Measurements from ENCODE around the gene ERMN.
"Not testable (repeated sequence)": the region's sequence is repeated elsewhere in the genome, so short reads cannot be mapped to it uniquely, and the experiment has no call there.

The ERMN gene

DNA sequence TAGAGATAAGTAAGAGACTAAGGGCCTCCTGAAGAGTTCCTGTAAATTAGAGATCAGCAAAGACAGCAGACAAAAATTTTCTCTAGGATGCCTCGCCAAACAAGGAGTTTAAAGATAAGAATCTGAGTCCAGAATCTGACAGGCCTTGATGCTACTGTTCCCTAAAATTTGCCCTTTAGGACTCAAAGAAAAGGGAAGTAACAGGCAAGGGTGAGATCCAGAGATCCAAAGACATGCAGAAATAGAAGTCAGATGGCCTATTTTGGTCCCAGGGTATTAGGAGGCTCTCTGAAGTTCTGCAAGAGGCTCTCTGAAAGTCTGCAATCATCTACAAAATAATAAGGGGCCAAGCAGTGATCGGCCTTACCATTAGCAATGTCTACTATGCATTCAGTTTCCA is 35.1 kb downstream of the ERMN start:
- no peak for DNase-seq

DNA sequence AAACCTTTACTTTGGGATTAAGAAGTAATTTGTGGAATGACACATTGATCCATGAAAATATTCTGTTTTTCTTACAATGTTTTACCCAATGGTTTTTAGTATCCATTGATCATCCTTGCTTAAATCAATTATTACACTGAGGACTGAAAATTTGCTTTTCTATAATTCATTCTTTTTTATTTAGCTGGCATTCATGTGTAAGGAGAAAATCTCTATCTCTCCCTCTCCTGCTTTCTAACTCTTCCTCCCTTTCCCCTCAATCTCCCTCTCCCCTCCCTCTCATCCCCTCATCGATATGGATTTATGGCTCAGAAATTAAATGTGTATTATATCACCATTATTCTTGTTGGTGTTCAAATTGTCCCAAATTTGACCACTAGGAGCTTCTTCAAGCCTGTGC is 38.5 kb downstream of the ERMN start:
- DNase-seq = no peak

DNA sequence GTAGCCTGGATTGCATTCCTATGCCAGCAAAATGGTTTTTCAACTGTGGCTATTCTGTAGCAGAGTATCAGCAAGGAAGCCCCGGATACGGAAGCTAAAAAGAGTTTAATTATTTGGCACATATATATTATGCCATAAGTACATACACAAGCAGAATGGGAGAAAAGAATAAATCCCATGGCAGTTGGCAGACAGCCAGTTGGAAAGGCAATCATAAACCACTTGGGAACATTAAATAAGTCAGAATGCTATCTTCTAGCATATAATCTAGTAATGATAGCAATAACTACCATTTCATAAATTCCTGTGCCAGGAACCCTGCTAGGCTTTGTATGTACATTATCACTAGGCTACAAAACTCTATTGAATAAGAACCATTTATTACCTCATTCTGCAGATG is 42.2 kb downstream of the ERMN start:
- no peak for DNase-seq

DNA sequence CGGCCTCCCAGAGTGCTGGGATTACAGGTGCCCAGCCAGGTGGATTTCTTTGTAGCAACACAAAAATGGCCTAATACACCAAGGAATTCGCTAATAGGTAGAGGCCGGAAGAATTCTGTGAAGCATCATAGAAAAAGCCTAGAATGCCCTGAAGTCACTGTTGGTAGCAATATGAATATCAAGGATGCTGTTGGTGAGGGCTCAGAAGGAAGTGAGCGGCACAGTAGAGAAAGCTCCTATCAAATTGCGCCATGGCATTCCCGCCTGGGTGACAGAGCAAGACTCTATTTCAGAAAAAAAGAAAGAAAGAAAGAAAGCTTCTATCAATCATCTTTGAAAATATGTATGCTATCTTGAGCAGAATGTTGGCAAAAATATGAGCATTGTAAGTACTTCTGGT is 44.3 kb downstream of the ERMN start:
- no peak for DNase-seq

DNA sequence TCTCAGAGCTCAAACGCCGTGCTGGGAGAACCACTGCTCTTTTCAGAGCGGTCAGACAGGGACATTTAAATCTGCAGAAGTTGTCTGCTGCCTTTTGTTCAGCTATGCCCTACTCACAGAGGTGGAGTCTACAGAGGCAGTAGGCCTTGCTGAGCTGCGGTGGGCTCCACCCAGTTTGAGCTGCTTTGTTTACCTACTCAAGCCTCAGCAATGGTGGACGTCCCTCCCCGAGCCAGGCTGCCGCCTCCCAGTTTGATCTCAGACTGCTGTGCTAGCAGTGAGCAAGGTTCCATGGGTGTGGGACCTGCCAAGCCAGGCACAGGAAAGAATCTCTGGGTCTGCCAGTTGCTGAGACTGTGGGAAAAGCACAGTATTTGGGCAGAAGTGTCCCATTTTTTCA is 46.3 kb downstream of the ERMN start:
- DNase-seq = not testable (repeated sequence)

DNA sequence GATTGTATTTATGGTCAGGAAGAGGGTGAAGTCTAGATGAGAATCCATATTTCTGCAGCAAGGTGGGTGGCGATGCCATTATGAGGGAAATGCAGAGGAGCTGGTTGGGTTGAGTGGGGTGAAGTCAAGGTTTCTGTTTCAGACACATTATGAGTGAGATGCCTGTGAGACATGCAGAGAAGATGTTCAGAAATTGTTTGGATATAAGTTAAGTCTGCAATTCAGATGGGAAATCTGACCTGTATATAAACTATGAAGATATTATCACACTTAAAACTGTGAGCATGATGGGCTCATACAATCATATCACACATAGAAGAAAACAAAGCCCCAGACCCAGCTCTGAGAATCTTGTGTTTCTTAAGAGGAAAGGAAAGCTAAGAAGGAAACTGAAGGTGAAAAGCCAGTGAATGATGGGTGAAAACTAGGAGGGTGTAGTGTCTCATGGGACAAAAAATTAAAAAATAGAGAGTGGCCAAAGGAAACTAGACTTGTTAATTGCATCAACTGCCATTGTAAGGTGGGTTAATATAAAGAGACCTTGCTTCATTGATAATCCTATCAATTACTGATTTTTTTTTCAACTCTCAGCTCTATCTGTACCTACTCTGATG is 53.9 kb downstream of the ERMN start:
- DNase-seq = no peak

DNA sequence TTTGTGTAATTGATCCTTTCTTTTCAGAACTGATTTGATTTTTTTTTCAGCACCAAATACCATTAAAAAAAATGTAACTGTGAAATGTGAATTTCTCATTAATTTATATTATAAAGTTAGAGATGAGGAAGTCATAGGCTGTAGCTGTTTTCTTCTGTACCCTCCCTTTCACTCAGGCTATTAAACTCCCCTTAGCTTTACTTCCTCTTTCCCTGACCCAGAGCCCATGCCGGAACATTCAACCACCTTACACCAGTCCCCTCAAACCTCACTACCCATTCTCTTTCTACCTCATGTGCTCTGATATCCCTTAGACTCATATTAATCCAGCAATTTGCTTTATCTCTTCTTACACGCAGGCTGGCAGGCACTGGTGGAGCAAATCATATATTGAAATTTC is 55.7 kb downstream of the ERMN start:
- no peak for DNase-seq

DNA sequence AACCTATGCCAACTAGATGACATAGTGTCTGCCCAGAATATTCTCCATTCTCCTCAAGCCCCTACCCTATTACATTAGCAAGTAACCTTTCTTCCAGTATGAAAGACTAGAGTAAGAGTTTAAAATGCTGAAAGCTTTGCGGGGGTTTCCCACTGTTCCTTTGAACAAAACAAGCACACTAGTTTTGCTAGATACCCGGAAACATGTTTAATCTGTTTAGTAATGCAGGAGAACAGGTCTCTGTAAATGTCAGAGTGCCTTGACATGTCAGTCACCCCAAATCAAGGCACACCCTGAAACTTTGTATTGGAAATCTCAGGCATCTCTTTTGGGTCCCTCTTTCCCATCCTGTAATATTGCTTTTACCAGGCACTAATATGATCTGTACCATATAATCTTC is 56.6 kb downstream of the ERMN start:
- DNase-seq = no peak

Measured in CD4-positive, alpha-beta T cell treated with Interleukin-4 for 1 hour (primary cell).